ENCODE data around the gene NFIB. TPM values are rescaled to one million over a fixed set of nuclear protein-coding genes. Genes with fewer than 3 reads are reported as not detected.

Gene NFIB
- total and polyA plus RNA-seq, 2 of the 8 experiments (the other 6 are each of a cell fraction or from before 2014, with no cell fraction given) = 2.6 to 13.1 TPM

GRCh38 chr9:14148501-14149103 is 165.3 kb downstream of the NFIB start:
- DNase-seq (ENCODE audit: low read depth in 1 of 2, low spot score in 2 of 2) (no peak), FAIRE-seq (no peak)
- Histone ChIP-seq H4K20me1 (replicated peaks in 1 of 2; ENCODE audit: control insufficient read depth in 1 of 2, insufficient read depth in 2 of 2, low read length in 2 of 2) (no peaks in the 10 kb centered on the region), H3K4me3 (ENCODE audit: extremely low read depth in 1 of 4, insufficient read depth in 2 of 4, low read depth in 3 of 4, low read length in 4 of 4) (no peak overlapping the region), H4K8ac (ENCODE audit: extremely low read depth, insufficient read depth, low read length) (no peak overlapping the region), H3K14ac (ENCODE audit: insufficient read length) (no peak overlapping the region), H3K79me1 (ENCODE audit: low read depth, low read length) (no peaks in the 10 kb centered on the region), H3K4me2 (ENCODE audit: insufficient read depth in 1 of 2, low read depth in 2 of 2, low read length in 2 of 2) (no peak overlapping the region), H2BK12ac (ENCODE audit: low read depth, low read length) (no peak overlapping the region), H3K27me3 (replicated peaks in 1 of 4; ENCODE audit: control insufficient read depth in 3 of 4, extremely low read depth in 1 of 4, insufficient read depth in 3 of 4, low read length in 3 of 4) (no peaks in the 10 kb centered on the region), H3K23ac (ENCODE audit: insufficient read length) (no peak overlapping the region), H3K18ac (ENCODE audit: extremely low read depth, low read length) (no peak overlapping the region), H3K79me2 (ENCODE audit: control insufficient read depth in 1 of 2, insufficient read depth in 2 of 2, low read length in 2 of 2) (no peaks in the 10 kb centered on the region), H2BK20ac (ENCODE audit: low read length) (no peak overlapping the region), H4K5ac (ENCODE audit: insufficient read length, low read depth, low read length) (no peak overlapping the region), H2BK120ac (replicated peaks; ENCODE audit: low read depth, low read length) (no peak overlapping the region), H2BK5ac (ENCODE audit: low read depth, low read length) (no peak overlapping the region), H2AFZ (ENCODE audit: low read length) (no peak overlapping the region), H3K23me2 (ENCODE audit: low read depth, low read length) (no peaks in the 10 kb centered on the region), H3K36me3 (ENCODE audit: control insufficient read depth in 2 of 4, insufficient read depth in 4 of 4, low read length in 3 of 4) (no peaks in the 10 kb centered on the region), H3K4me1 (replicated peaks in 1 of 4; ENCODE audit: control insufficient read depth in 3 of 4, insufficient read depth in 4 of 4, low read length in 3 of 4) (no peaks in the 10 kb centered on the region), H3K9ac (replicated peaks in 1 of 4; ENCODE audit: extremely low read depth in 1 of 4, low read depth in 3 of 4, low read length in 3 of 4) (no peak overlapping the region), H2BK15ac (ENCODE audit: low read length) (no peak overlapping the region), H3K9me3 (ENCODE audit: insufficient read depth in 2 of 2, low read depth in 1 of 2, low read length in 1 of 2) (no peaks in the 10 kb centered on the region), H3K4ac (replicated peaks; ENCODE audit: insufficient read length, low read depth, low read length) (no peak overlapping the region), H2AK5ac (ENCODE audit: low read depth, low read length) (no peak overlapping the region), H3K56ac (replicated peaks; ENCODE audit: insufficient read length, low read depth, low read length) (no peak overlapping the region), H3K27ac (ENCODE audit: low read depth, low read length) (no peak overlapping the region), H4K91ac (replicated peaks; ENCODE audit: insufficient read length, low read length) (no peak overlapping the region)
- WGBS, 2 experiments (ENCODE audit: extremely low coverage in 1 of 2, insufficient coverage in 1 of 2, insufficient read length in 1 of 2, insufficient replicate concordance in 2 of 2, low coverage in 1 of 2, low lambda C conversion rate in 2 of 2, missing lambda C conversion rate in 1 of 2) = 87% methylated on average over 3 of the region's 3 CpGs; no CpG with 5 or more reads in 1 of the 2 experiments
- POLR2A ChIA-PET (ENCODE audit: partially characterized antibody) = no interaction called here
- CTCF ChIA-PET (ENCODE audit: partially characterized antibody) = interaction anchor here (0.5 kb wide), 1 partner anchor 303 kb away, joined by 3 read pairs; no protein-coding TSS in a partner anchor
- no peak for TF ChIP-seq SRF (IDR thresholded peaks at IDR 0.05; ENCODE audit: low read depth, low read length)
- TF ChIP-seq POLR2A (IDR thresholded peaks at IDR 0.05; ENCODE audit: control extremely low read depth in 1 of 2, low read depth in 2 of 2, low read length in 2 of 2) = no peak
- no peak for TF ChIP-seq TAF7 (optimal IDR thresholded peaks at IDR 0.05; ENCODE audit: borderline replicate concordance, low read depth, low read length)
- no peak for TF ChIP-seq CEBPB (IDR thresholded peaks at IDR 0.05; ENCODE audit: low read depth, low read length)
- no peak for TF ChIP-seq GABPA (IDR thresholded peaks at IDR 0.05; ENCODE audit: borderline replicate concordance, insufficient read depth, low read length)
- TF ChIP-seq YY1 (IDR thresholded peaks at IDR 0.05; ENCODE audit: low read depth, low read length) = no peak
- TF ChIP-seq SP2 (IDR thresholded peaks at IDR 0.05; ENCODE audit: low read length) = no peak
